SK-N-SH (cell line): ENCODE data around the gene ARHGAP42. TPM values are rescaled to one million over a fixed set of nuclear protein-coding genes. Genes with fewer than 3 reads are reported as not detected.

ENCODE experiments used
- CTCF ChIA-PET: fragments of 300-600, 350-600 bp; formaldehyde crosslinking; extraction: SDS; loops from one replicate; lab custom pipeline; 2021; lab: Yijun Ruan, JAX
- POLR2A ChIA-PET: fragments of 350-600 bp; sonication (Branson Sonifier 250); formaldehyde crosslinking; extraction: SDS; loops from one replicate; lab custom pipeline; 2020; ENCODE audit warnings: antibody characterized with exemption, inconsistent platforms; lab: Yijun Ruan, JAX
- DNase-seq: peaks from one replicate; pipeline ENCODE4 v3.0.0; 2012
- H2AFZ ChIP-seq: fragments of 200-600 bp; sonication (generic); 2 replicates; pipeline ENCODE4 v1.8.1; 2016; ENCODE audit warnings: antibody characterized with exemption, mild to moderate bottlenecking, low read depth
- H3F3A ChIP-seq: fragments of 200-600 bp; sonication (generic); replicated peaks from 2 replicates; pipeline ENCODE3; 2016; ENCODE audit warnings: antibody characterized with exemption, mild to moderate bottlenecking; ENCODE audit not compliant: insufficient read depth
- H3K27ac ChIP-seq, 2 experiments: fragments of 200-500 bp in 1 of 2; fragments of 200-600 bp in 1 of 2; sonication (Bioruptor generic) in 1 of 2; sonication (generic), shearing (Covaris generic) in 1 of 2; 2 replicates each; pipeline versions ENCODE4 v1.5.1 to v1.6.1; 2014 to 2016; ENCODE audit warnings: low read depth in 2 of 2, inconsistent platforms in 1 of 2, low read length in 1 of 2, mild to moderate bottlenecking in 1 of 2, mixed read lengths in 1 of 2
- H3K27me3 ChIP-seq: fragments of 200-600 bp; sonication (generic), shearing (Covaris generic); 2 replicates; pipeline ENCODE4 v1.6.1; 2016; ENCODE audit warnings: mixed run types; ENCODE audit not compliant: insufficient read depth
- H3K36me3 ChIP-seq, 2 experiments: fragments of 200-500 bp in 1 of 2; fragments of 200-600 bp in 1 of 2; sonication (Bioruptor generic) in 1 of 2; sonication (generic) in 1 of 2; replicated peaks in 1 of 2; 2 replicates each; pipeline versions ENCODE3 to v1.5.1; 2014 to 2016; ENCODE audit warnings: low read length in 1 of 2, mild to moderate bottlenecking in 1 of 2; ENCODE audit not compliant: insufficient read depth in 2 of 2, control insufficient read depth in 1 of 2
- H3K4me1 ChIP-seq, 2 experiments: fragments of 200-500 bp in 1 of 2; fragments of 200-600 bp in 1 of 2; sonication (Bioruptor generic) in 1 of 2; sonication (generic), shearing (Covaris generic) in 1 of 2; 2 replicates each; pipeline versions ENCODE4 v1.5.1 to v1.6.1; 2014 to 2016; ENCODE audit warnings: low read depth in 1 of 2, low read length in 1 of 2, mixed run types in 1 of 2; ENCODE audit not compliant: insufficient read depth in 2 of 2, control insufficient read depth in 1 of 2
- H3K4me2 ChIP-seq: fragments of 200-600 bp; sonication (generic), shearing (Covaris generic); 2 replicates; pipeline ENCODE4 v1.6.1; 2017; ENCODE audit warnings: mixed run types
- H3K4me3 ChIP-seq, 2 experiments: fragments of 200-500 bp in 1 of 2; fragments of 200-600 bp in 1 of 2; sonication (Bioruptor generic) in 1 of 2; sonication (generic), shearing (Covaris generic) in 1 of 2; 2 replicates each; pipeline versions ENCODE4 v1.5.1 to v1.8.1; 2014 to 2016; ENCODE audit warnings: low read depth in 2 of 2, inconsistent platforms in 1 of 2, low read length in 1 of 2, mild to moderate bottlenecking in 1 of 2, mixed read lengths in 1 of 2, moderate library complexity in 1 of 2
- H3K79me2 ChIP-seq: fragments of 200-600 bp; sonication (generic); 2 replicates; pipeline ENCODE4 v1.8.1; 2017; ENCODE audit warnings: mild to moderate bottlenecking; ENCODE audit not compliant: insufficient read depth
- H3K9ac ChIP-seq: fragments of 200-600 bp; sonication (generic); 2 replicates; pipeline ENCODE4 v1.6.1; 2017; ENCODE audit warnings: mixed run types
- H3K9me2 ChIP-seq: fragments of 200-600 bp; sonication (generic); 2 replicates; pipeline ENCODE4 v1.6.1; 2017; ENCODE audit warnings: mixed run types
- H3K9me3 ChIP-seq: fragments of 200-600 bp; sonication (generic); 2 replicates; pipeline ENCODE4 v1.6.1; 2017; ENCODE audit warnings: mixed run types, mild to moderate bottlenecking, moderate library complexity
- H4K20me1 ChIP-seq: fragments of 200-600 bp; sonication (generic); 2 replicates; pipeline ENCODE4 v1.6.1; 2017; ENCODE audit warnings: mild to moderate bottlenecking, mixed run types; ENCODE audit not compliant: insufficient read depth
- CHD2 ChIP-seq: fragments of 150-350 bp; IDR thresholded peaks from 2 replicates; pipeline ENCODE4 v1.6.1; 2018; ENCODE audit warnings: low read length; ENCODE audit not compliant: partially characterized antibody
- CTCF ChIP-seq: fragments of 200-600 bp; sonication (generic); IDR thresholded peaks from 2 replicates; pipeline ENCODE4 v1.6.1; 2017; ENCODE audit warnings: antibody characterized with exemption, mild to moderate bottlenecking, moderate library complexity
- FOSL2 ChIP-seq: IDR thresholded peaks from 2 replicates; pipeline ENCODE4 v1.4.0; 2012; ENCODE audit warnings: low read depth, mild to moderate bottlenecking, moderate library complexity, borderline replicate concordance
- GABPA ChIP-seq: IDR thresholded peaks from 2 replicates; pipeline ENCODE4 v1.4.0; 2012; ENCODE audit warnings: low read depth, mild to moderate bottlenecking
- GATA2 ChIP-seq: sonication (generic); formaldehyde crosslinking; IDR thresholded peaks from 2 replicates; pipeline ENCODE4 v1.5.0; 2020; ENCODE audit warnings: mild to moderate bottlenecking, missing genetic modification reagents
- MAX ChIP-seq: IDR thresholded peaks from 2 replicates; pipeline ENCODE4 v1.4.0; 2012; ENCODE audit warnings: low read depth
- RFX5 ChIP-seq: IDR thresholded peaks from 2 replicates; pipeline ENCODE4 v1.6.1; 2012; ENCODE audit warnings: mild to moderate bottlenecking, improper control_type of control experiment, low read length
- RXRA ChIP-seq: IDR thresholded peaks from 2 replicates; pipeline ENCODE4 v1.4.0; 2012; ENCODE audit warnings: low read depth, mild to moderate bottlenecking, borderline replicate concordance
- SMC3 ChIP-seq: IDR thresholded peaks from 2 replicates; pipeline ENCODE4 v1.6.1; 2012; ENCODE audit warnings: low read depth, low read length, improper control_type of control experiment
- TCF12 ChIP-seq: IDR thresholded peaks from 2 replicates; pipeline ENCODE4 v1.4.0; 2012
- ZBTB33 ChIP-seq: IDR thresholded peaks from 2 replicates; pipeline ENCODE4 v1.4.0; 2012; ENCODE audit warnings: low read depth, borderline replicate concordance
- WGBS: methylation state at CpG from one replicate; pipeline ENCODE4 v1.1.6; 2017; ENCODE audit warnings: low lambda C conversion rate; 5-methylcytosine and 5-hydroxymethylcytosine counted together
- polyA plus RNA-seq, 3 experiments: library from polyadenylated mRNA; depleted of rRNA; stranded (reverse); fragments of >200 nt; gene quantifications; 2 replicates each; pipeline ENCODE4 v1.2.3, GENCODE V29; 2012

The ARHGAP42 gene
- polyA plus RNA-seq, 1 of the 3 experiments (the other 2 are of a cell fraction) = 0.02 TPM

GRCh38 chr11:100942016-100942415 lies 254.9 kb downstream of the ARHGAP42 start:
- H3K79me2 ChIP-seq = no peaks in the 10 kb centered on the region
- H3K9ac ChIP-seq = no peak overlapping the region
- no peak overlapping the region for H3K4me3 ChIP-seq
- TF ChIP-seq MAX = no peak
- TF ChIP-seq TCF12 = no peak
- TF ChIP-seq CTCF = no peak
- TF ChIP-seq GABPA = no peak
- no peak for TF ChIP-seq GATA2 (CRISPR knock-in tag)
- TF ChIP-seq CHD2 = no peak
- TF ChIP-seq FOSL2 = no peak
- no peak for TF ChIP-seq SMC3
- no peak for TF ChIP-seq RXRA
- TF ChIP-seq ZBTB33 = no peak
- DNase-seq = no peak
- no peaks in the 10 kb centered on the region for H3K9me3 ChIP-seq
- 5% methylated on average over 4 of the region's 4 CpGs for WGBS
- peaks cover 21% of the 10 kb centered on the region; the same call in 1 of the 2 replicates for H3K27me3 ChIP-seq
- H3K4me1 ChIP-seq = peaks cover 0 to 12% of the 10 kb centered on the region in 2 experiments; a peak in 1 of 4 replicates
- no peaks in the 10 kb centered on the region for H3F3A ChIP-seq
- no peaks in the 10 kb centered on the region for H4K20me1 ChIP-seq
- H2AFZ ChIP-seq = no peak overlapping the region
- ChIA-PET CTCF (no interaction called here), POLR2A (no interaction called here)
- no peaks in the 10 kb centered on the region for H3K9me2 ChIP-seq
- H3K27ac ChIP-seq = no peak overlapping the region
- no peaks in the 10 kb centered on the region for H3K36me3 ChIP-seq
- H3K4me2 ChIP-seq = no peak overlapping the region

GRCh38 chr11:100948936-100949335 lies 261.8 kb downstream of the ARHGAP42 start:
- H3F3A ChIP-seq = no peaks in the 10 kb centered on the region
- ChIA-PET POLR2A (no interaction called here), CTCF (no interaction called here)

More at GRCh38 chr11:100948936-100949335, 261.8 kb downstream of the ARHGAP42 start:
- Histone ChIP-seq H2AFZ (no peak overlapping the region), H3K79me2 (no peaks in the 10 kb centered on the region), H3K9me3 (no peaks in the 10 kb centered on the region), H3K4me1 (peaks cover 0 to 5% of the 10 kb centered on the region in 2 experiments; a peak in 1 of 4 replicates), H3K27me3 (no peaks in the 10 kb centered on the region), H3K4me3 (no peak overlapping the region), H3K9me2 (no peaks in the 10 kb centered on the region), H3K9ac (no peak overlapping the region), H4K20me1 (no peaks in the 10 kb centered on the region), H3K27ac (no peak overlapping the region), H3K36me3 (no peaks in the 10 kb centered on the region), H3K4me2 (no peak overlapping the region)
- whole genome bisulfite sequencing = 12% methylated on average over 2 of the region's 2 CpGs
- no peak for TF ChIP-seq RFX5
- DNase-seq = no peak
